NCI-H1930 (cell line): Measurements from ENCODE around the gene MPPED2.

Experiments used
- DNase-seq, 2 experiments: peaks; one replicate each; lab custom pipeline; 2025; lab: John Stamatoyannopoulos, UW

Gene MPPED2

GRCh38 chr11:30360741-30361140 lies 225.4 kb downstream of the MPPED2 start:
- no peak for DNase-seq
